H9 (cell line): ENCODE data around the gene PLEKHG2. TPM values are rescaled to one million over a fixed set of nuclear protein-coding genes. Genes with fewer than 3 reads are reported as not detected.

Source experiments
- DNase-seq: peaks from one replicate; pipeline ENCODE4 v3.0.0-alpha.2; 2017
- H2AFZ ChIP-seq: one replicate; pipeline ENCODE4 v1.6.1; 2013; ENCODE audit warnings: mild to moderate bottlenecking, low read length, control low read depth, moderate library complexity
- H2AK5ac ChIP-seq: 2 replicates; pipeline ENCODE4 v1.6.1; 2013; ENCODE audit warnings: low read length, control low read depth, mixed read lengths; ENCODE audit not compliant: insufficient read length
- H2BK120ac ChIP-seq: one replicate; pipeline ENCODE4 v1.6.1; 2013; ENCODE audit warnings: low read depth, mild to moderate bottlenecking, low read length, control low read depth, inconsistent platforms; ENCODE audit not compliant: poor library complexity, severe bottlenecking
- H2BK12ac ChIP-seq: 2 replicates; pipeline ENCODE4 v1.6.1; 2013; ENCODE audit warnings: low read length, control low read depth, mixed read lengths, low read depth; ENCODE audit not compliant: insufficient read length
- H2BK15ac ChIP-seq: 2 replicates; pipeline ENCODE4 v1.6.1; 2013; ENCODE audit warnings: low read depth, low read length, control low read depth
- H2BK20ac ChIP-seq: one replicate; pipeline ENCODE4 v1.6.1; 2013; ENCODE audit warnings: low read depth, mild to moderate bottlenecking, low read length, control low read depth, inconsistent platforms; ENCODE audit not compliant: poor library complexity, severe bottlenecking
- H2BK5ac ChIP-seq: 2 replicates; pipeline ENCODE4 v1.6.1; 2013; ENCODE audit warnings: low read length, control low read depth, mixed read lengths; ENCODE audit not compliant: insufficient read length
- H3K14ac ChIP-seq: 2 replicates; pipeline ENCODE4 v1.6.1; 2013; ENCODE audit warnings: low read length, control low read depth; ENCODE audit not compliant: insufficient read depth
- H3K18ac ChIP-seq: 2 replicates; pipeline ENCODE4 v1.6.1; 2013; ENCODE audit warnings: low read depth, mild to moderate bottlenecking, mixed read lengths, low read length, control low read depth; ENCODE audit not compliant: insufficient read length
- H3K23ac ChIP-seq: 2 replicates; pipeline ENCODE4 v1.6.1; 2013; ENCODE audit warnings: low read length, control low read depth, mixed read lengths, low read depth; ENCODE audit not compliant: insufficient read length
- H3K23me2 ChIP-seq: 2 replicates; pipeline ENCODE4 v1.6.1; 2013; ENCODE audit warnings: low read depth, mild to moderate bottlenecking, mixed read lengths, low read length, control low read depth; ENCODE audit not compliant: insufficient read length, poor library complexity, severe bottlenecking
- H3K27ac ChIP-seq: 2 replicates; pipeline ENCODE4 v1.5.1; 2013; ENCODE audit warnings: low read length, control low read depth, mixed read lengths, low read depth; ENCODE audit not compliant: insufficient read length
- H3K27me3 ChIP-seq: 2 replicates; pipeline ENCODE4 v1.6.1; 2013; ENCODE audit warnings: low read length, control low read depth, inconsistent platforms; ENCODE audit not compliant: insufficient read depth
- H3K4ac ChIP-seq: 2 replicates; pipeline ENCODE4 v1.6.1; 2013; ENCODE audit warnings: low read depth, mild to moderate bottlenecking, control low read depth, inconsistent platforms, low read length, moderate library complexity
- H3K4me1 ChIP-seq: 2 replicates; pipeline ENCODE4 v1.6.1; 2013; ENCODE audit warnings: low read length, control low read depth, inconsistent platforms; ENCODE audit not compliant: insufficient read depth
- H3K4me2 ChIP-seq: 2 replicates; pipeline ENCODE4 v1.6.1; 2013; ENCODE audit warnings: low read length, control low read depth, mixed read lengths; ENCODE audit not compliant: insufficient read length, insufficient read depth
- H3K56ac ChIP-seq: 2 replicates; pipeline ENCODE4 v1.6.1; 2013; ENCODE audit warnings: low read depth, mild to moderate bottlenecking, mixed read lengths, low read length, control low read depth; ENCODE audit not compliant: insufficient read length
- H3K79me1 ChIP-seq: 2 replicates; pipeline ENCODE4 v1.6.1; 2013; ENCODE audit warnings: low read depth, mild to moderate bottlenecking, moderate library complexity, low read length, control low read depth, inconsistent platforms; ENCODE audit not compliant: insufficient read depth, poor library complexity, severe bottlenecking
- H3K79me2 ChIP-seq: 2 replicates; pipeline ENCODE4 v1.6.1; 2013; ENCODE audit warnings: low read length, control low read depth, inconsistent platforms; ENCODE audit not compliant: insufficient read depth
- H3K9ac ChIP-seq: 2 replicates; pipeline ENCODE4 v1.6.1; 2013; ENCODE audit warnings: low read length, control low read depth, mixed read lengths; ENCODE audit not compliant: insufficient read length; ENCODE audit errors: extremely low read depth
- H3K9me3 ChIP-seq: one replicate; pipeline ENCODE4 v1.6.1; 2013; ENCODE audit warnings: low read depth, low read length, inconsistent platforms; ENCODE audit not compliant: control insufficient read depth
- H3T11ph ChIP-seq: one replicate; pipeline ENCODE4 v1.6.1; 2013; ENCODE audit warnings: mild to moderate bottlenecking, low read length, control low read depth, inconsistent platforms
- H4K20me1 ChIP-seq: one replicate; pipeline ENCODE4 v1.6.1; 2013; ENCODE audit not compliant: control insufficient read depth, insufficient read length, insufficient read depth
- H4K5ac ChIP-seq: 2 replicates; pipeline ENCODE4 v1.6.1; 2013; ENCODE audit warnings: low read depth, mild to moderate bottlenecking, mixed read lengths, low read length, control low read depth; ENCODE audit not compliant: insufficient read length
- H4K8ac ChIP-seq: replicated peaks from 2 replicates; pipeline ENCODE4 v1.6.1; 2013; ENCODE audit warnings: low read length, control low read depth, mixed read lengths, low read depth; ENCODE audit not compliant: insufficient read length
- H4K91ac ChIP-seq: 2 replicates; pipeline ENCODE4 v1.6.1; 2013; ENCODE audit warnings: low read depth, mild to moderate bottlenecking, moderate library complexity, mixed read lengths, low read length, control low read depth; ENCODE audit not compliant: insufficient read length
- H3K27ac Mint-ChIP-seq, 3 experiments: 2 replicates in 2 of 3; 3 replicates in 1 of 3; pipeline ENCODE4 v1.8.0; 2020 to 2021; ENCODE audit warnings: mixed read lengths in 3 of 3, mild to moderate bottlenecking in 1 of 3, moderate library complexity in 1 of 3
- H3K27me3 Mint-ChIP-seq: 2 replicates; pipeline ENCODE4 v1.8.0; 2021; ENCODE audit warnings: low read depth, mild to moderate bottlenecking, moderate library complexity, mixed read lengths
- H3K36me3 Mint-ChIP-seq, 3 experiments: 2 replicates in 2 of 3; 3 replicates in 1 of 3; pipeline ENCODE4 v1.8.0; 2020 to 2021; ENCODE audit warnings: low read depth in 3 of 3, mixed read lengths in 3 of 3; ENCODE audit not compliant: insufficient read depth in 1 of 3
- H3K4me1 Mint-ChIP-seq, 2 experiments: 2 replicates each; pipeline ENCODE4 v1.8.0; 2020; ENCODE audit warnings: mixed read lengths in 2 of 2
- H3K4me3 Mint-ChIP-seq, 2 experiments: 2 replicates in 1 of 2; 3 replicates in 1 of 2; pipeline ENCODE4 v1.8.0; 2020 to 2021; ENCODE audit warnings: mild to moderate bottlenecking in 2 of 2, mixed read lengths in 2 of 2, moderate library complexity in 1 of 2
- H3K9me3 Mint-ChIP-seq, 2 experiments: 2 replicates in 1 of 2; 3 replicates in 1 of 2; pipeline ENCODE4 v1.8.0; 2020; ENCODE audit warnings: mild to moderate bottlenecking in 2 of 2, mixed read lengths in 2 of 2, moderate library complexity in 1 of 2
- WGBS: extraction: QIAGEN DNeasy Blood & Tissue Kit; methylation state at CpG from one replicate; pipeline ENCODE4 v1.1.7; 2013; ENCODE audit warnings: missing lambda C conversion rate, low lambda C conversion rate, mixed read lengths; ENCODE audit not compliant: insufficient read length; ENCODE audit errors: extremely low coverage; 5-methylcytosine and 5-hydroxymethylcytosine counted together
- total RNA-seq: library from RNA; stranded (reverse); gene quantifications from 2 replicates; pipeline ENCODE4 v1.2.1, GENCODE V29; 2021
- TF ChIP-seq, protein P1 (sequence below): fragments of 200-600 bp; sonication (generic); conservative IDR thresholded peaks from 3 replicates; pipeline ENCODE4 v1.8.0; 2021; ENCODE audit warnings: antibody characterized with exemption, mild to moderate bottlenecking

Gene PLEKHG2
- total RNA-seq, 1 experiment from 2014 or later, result 167 TPM

DNA sequence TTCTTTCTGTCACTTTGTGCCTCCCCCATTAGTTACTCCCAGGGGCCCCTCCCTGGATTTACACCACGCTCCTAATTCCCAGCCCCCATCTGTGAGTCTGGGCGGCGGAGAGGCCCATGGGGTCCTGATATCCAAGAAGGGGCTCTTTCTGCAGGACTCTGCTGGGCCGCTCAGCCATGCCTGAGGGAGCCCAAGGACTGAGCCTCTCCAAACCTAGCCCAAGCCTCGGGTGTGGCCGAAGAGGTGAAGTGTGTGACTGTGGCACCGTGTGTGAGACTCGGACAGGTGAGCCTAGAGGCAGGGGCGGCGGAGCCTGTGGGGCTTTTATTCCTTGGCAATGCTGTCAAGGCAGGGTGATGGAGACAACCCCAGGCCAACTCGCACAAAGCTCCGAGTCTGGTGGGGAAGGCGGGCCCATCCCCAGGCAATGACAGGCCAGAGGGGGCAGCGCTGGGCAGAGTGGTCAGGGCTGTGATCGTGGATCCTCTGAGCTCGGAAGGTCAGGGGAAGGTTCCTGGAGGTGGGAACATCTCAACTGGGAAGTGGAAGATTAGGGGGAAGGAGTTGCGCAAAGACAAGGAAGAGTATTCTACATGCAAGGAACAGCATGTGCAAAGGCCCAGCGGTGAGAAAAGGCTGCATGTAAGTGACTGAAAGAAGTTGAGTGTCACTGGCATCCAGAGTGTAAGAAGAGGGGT is 1.6 kb downstream of the PLEKHG2 start:
- peaks cover 4% of the 10 kb centered on the region; the same call in 1 of the 2 replicates for H3K4me1 ChIP-seq
- H4K5ac ChIP-seq, result no peak overlapping the region
- H3K4me3 Mint-ChIP-seq, result peak overlapping the region; percentile 96 to 97
- H3K9me3 Mint-ChIP-seq, result no peaks in the 10 kb centered on the region; a peak in 1 of 5 replicates
- TF ChIP-seq, protein P1, sequence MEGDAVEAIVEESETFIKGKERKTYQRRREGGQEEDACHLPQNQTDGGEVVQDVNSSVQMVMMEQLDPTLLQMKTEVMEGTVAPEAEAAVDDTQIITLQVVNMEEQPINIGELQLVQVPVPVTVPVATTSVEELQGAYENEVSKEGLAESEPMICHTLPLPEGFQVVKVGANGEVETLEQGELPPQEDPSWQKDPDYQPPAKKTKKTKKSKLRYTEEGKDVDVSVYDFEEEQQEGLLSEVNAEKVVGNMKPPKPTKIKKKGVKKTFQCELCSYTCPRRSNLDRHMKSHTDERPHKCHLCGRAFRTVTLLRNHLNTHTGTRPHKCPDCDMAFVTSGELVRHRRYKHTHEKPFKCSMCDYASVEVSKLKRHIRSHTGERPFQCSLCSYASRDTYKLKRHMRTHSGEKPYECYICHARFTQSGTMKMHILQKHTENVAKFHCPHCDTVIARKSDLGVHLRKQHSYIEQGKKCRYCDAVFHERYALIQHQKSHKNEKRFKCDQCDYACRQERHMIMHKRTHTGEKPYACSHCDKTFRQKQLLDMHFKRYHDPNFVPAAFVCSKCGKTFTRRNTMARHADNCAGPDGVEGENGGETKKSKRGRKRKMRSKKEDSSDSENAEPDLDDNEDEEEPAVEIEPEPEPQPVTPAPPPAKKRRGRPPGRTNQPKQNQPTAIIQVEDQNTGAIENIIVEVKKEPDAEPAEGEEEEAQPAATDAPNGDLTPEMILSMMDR, result peak; percentile 25; the same call in 1 of the 3 replicates
- H2BK120ac ChIP-seq, result peak overlapping the region; percentile 28
- no peak overlapping the region for H3K56ac ChIP-seq
- H4K91ac ChIP-seq, result no peak overlapping the region
- H3K79me1 ChIP-seq, result peaks cover 6% of the 10 kb centered on the region
- H3K79me2 ChIP-seq, result peaks cover 6% of the 10 kb centered on the region; the same call in 1 of the 2 replicates
- H2AK5ac ChIP-seq, result no peak overlapping the region
- H3K27me3 Mint-ChIP-seq, result peaks cover 1% of the 10 kb centered on the region; the same call in 1 of the 2 replicates
- peaks cover 15 to 48% (median 33%) of the 10 kb centered on the region in 3 experiments for H3K36me3 Mint-ChIP-seq
- peak overlapping the region; percentile 89 for H3K4me2 ChIP-seq
- H3K9me3 ChIP-seq, result no peaks in the 10 kb centered on the region
- H4K8ac ChIP-seq, result no peak overlapping the region
- H2AFZ ChIP-seq, result no peak overlapping the region
- no peak overlapping the region for H2BK20ac ChIP-seq
- no peak overlapping the region for H2BK15ac ChIP-seq
- H3K23ac ChIP-seq, result no peak overlapping the region
- H3K27ac ChIP-seq, result no peak overlapping the region
- no peak overlapping the region for H2BK5ac ChIP-seq
- H3K4me1 Mint-ChIP-seq, result peaks cover 29 to 37% of the 10 kb centered on the region in 2 experiments
- peak overlapping the region; percentile 57 for H3K18ac ChIP-seq
- H3K27ac Mint-ChIP-seq, result peak overlapping the region; percentile 95 to 96 (median 96)
- no peak overlapping the region for H2BK12ac ChIP-seq
- peaks cover 7% of the 10 kb centered on the region for H3K23me2 ChIP-seq
- H3T11ph ChIP-seq, result no peak overlapping the region
- H3K27me3 ChIP-seq, result no peaks in the 10 kb centered on the region
- H3K14ac ChIP-seq, result peak overlapping the region; percentile 74; the same call in 1 of the 2 replicates
- no CpG with 5 or more reads among the region's 18 CpGs for WGBS
- DNase-seq, result no peak
- H4K20me1 ChIP-seq, result peaks cover 2% of the 10 kb centered on the region
- H3K9ac ChIP-seq, result peak overlapping the region; percentile 63
- H3K4ac ChIP-seq, result no peak overlapping the region
